SK-N-SH (cell line): ENCODE measurements around the gene MTHFD2L.

Experiments used
- FOXM1 ChIP-seq: IDR thresholded peaks from 2 replicates; pipeline ENCODE4 v1.4.0; 2012; ENCODE audit warnings: low read depth, mild to moderate bottlenecking
- MAX ChIP-seq: IDR thresholded peaks from 2 replicates; pipeline ENCODE4 v1.4.0; 2012; ENCODE audit warnings: low read depth
- RFX5 ChIP-seq: IDR thresholded peaks from 2 replicates; pipeline ENCODE4 v1.6.1; 2012; ENCODE audit warnings: mild to moderate bottlenecking, improper control_type of control experiment, low read length
- USF2 ChIP-seq: fragments of 150-350 bp; IDR thresholded peaks from 2 replicates; pipeline ENCODE4 v1.6.1; 2017; ENCODE audit warnings: antibody characterized with exemption, low read length, low read depth, borderline replicate concordance
- TF ChIP-seq, protein P1 (sequence below): fragments of 200-600 bp; sonication (generic); IDR thresholded peaks from 2 replicates; pipeline ENCODE4 v1.6.1; 2017; ENCODE audit warnings: antibody characterized with exemption, mild to moderate bottlenecking, moderate library complexity

DNA sequence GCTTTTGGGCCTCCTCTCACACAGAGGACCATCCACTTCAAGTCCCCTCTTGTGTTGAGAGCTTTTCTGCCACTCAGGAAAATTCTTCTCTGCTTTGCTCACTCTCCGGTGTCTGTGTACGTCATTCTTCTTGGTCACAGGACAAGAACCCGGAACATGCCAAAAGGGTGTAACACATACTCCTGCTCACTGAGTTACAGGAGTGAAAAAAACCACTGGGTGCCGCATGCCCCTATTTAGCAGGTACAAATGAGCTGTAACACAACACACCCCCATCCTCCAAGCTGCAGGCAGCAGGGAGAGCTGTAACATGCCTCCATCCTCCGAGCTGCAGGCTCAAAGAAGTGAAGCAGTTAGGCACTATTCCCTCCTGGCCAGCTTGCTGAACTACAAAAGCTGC is 45.9 kb upstream of the MTHFD2L start:
- TF ChIP-seq RFX5: no peak
- TF ChIP-seq, protein P1, sequence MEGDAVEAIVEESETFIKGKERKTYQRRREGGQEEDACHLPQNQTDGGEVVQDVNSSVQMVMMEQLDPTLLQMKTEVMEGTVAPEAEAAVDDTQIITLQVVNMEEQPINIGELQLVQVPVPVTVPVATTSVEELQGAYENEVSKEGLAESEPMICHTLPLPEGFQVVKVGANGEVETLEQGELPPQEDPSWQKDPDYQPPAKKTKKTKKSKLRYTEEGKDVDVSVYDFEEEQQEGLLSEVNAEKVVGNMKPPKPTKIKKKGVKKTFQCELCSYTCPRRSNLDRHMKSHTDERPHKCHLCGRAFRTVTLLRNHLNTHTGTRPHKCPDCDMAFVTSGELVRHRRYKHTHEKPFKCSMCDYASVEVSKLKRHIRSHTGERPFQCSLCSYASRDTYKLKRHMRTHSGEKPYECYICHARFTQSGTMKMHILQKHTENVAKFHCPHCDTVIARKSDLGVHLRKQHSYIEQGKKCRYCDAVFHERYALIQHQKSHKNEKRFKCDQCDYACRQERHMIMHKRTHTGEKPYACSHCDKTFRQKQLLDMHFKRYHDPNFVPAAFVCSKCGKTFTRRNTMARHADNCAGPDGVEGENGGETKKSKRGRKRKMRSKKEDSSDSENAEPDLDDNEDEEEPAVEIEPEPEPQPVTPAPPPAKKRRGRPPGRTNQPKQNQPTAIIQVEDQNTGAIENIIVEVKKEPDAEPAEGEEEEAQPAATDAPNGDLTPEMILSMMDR: no peak
- TF ChIP-seq FOXM1: no peak
- TF ChIP-seq MAX: no peak
- no peak for TF ChIP-seq USF2
